IMR-90 (cell line): ENCODE data around the gene PIK3R5. TPM values are rescaled to one million over a fixed set of nuclear protein-coding genes. Genes with fewer than 3 reads are reported as not detected.

Source experiments
- ATAC-seq: fragments of 200-7000 bp; cut with Tn5 transposase; 2 replicates; pipeline ENCODE4 v1.9.1; 2020; ENCODE audit warnings: low read depth, mild to moderate bottlenecking, moderate library complexity
- BruUV-seq: library from RNA; stranded (reverse); fragments of 400-500 nt; replicated peaks from 2 replicates; lab custom pipeline; 2021; lab: Mats Ljungman, UMichigan
- CTCF ChIA-PET: fragments of 300-600 bp; formaldehyde crosslinking; extraction: SDS; loops from one replicate; lab custom pipeline; 2021; ENCODE audit warnings: antibody characterized with exemption; lab: Yijun Ruan, JAX
- POLR2A ChIA-PET: fragments of 300-600 bp; sonication (Branson Sonifier 250); formaldehyde crosslinking; loops from one replicate; lab custom pipeline; 2022; ENCODE audit warnings: antibody characterized with exemption; ENCODE audit not compliant: unreplicated experiment; lab: Charles Lee
- DNase-seq: peaks from one replicate; pipeline ENCODE4 v3.0.0; 2013
- H2AFZ ChIP-seq: replicated peaks from 2 replicates; pipeline ENCODE3; 2013; ENCODE audit warnings: low read length, mild to moderate bottlenecking; ENCODE audit not compliant: poor library complexity
- H2AK5ac ChIP-seq: 2 replicates; pipeline ENCODE4 v1.6.1; 2013; ENCODE audit warnings: low read depth, low read length, inconsistent platforms
- H2AK9ac ChIP-seq: replicated peaks from 2 replicates; pipeline ENCODE3; 2013; ENCODE audit warnings: mild to moderate bottlenecking, low read depth, low read length, moderate library complexity; ENCODE audit not compliant: poor library complexity
- H2BK120ac ChIP-seq: 2 replicates; pipeline ENCODE4 v1.6.1; 2013; ENCODE audit warnings: low read depth, low read length, inconsistent platforms
- H2BK15ac ChIP-seq: 3 replicates; pipeline ENCODE4 v1.6.1; 2013; ENCODE audit warnings: low read depth, low read length, inconsistent platforms
- H2BK20ac ChIP-seq: 2 replicates; pipeline ENCODE4 v1.6.1; 2013; ENCODE audit warnings: low read depth, mild to moderate bottlenecking, inconsistent platforms, low read length, moderate library complexity
- H2BK5ac ChIP-seq: 2 replicates; pipeline ENCODE4 v1.6.1; 2013; ENCODE audit warnings: mild to moderate bottlenecking, low read depth, low read length, inconsistent platforms; ENCODE audit not compliant: poor library complexity, severe bottlenecking
- H3K14ac ChIP-seq: replicated peaks from 2 replicates; pipeline ENCODE4 v1.6.1; 2013; ENCODE audit warnings: low read depth, low read length, inconsistent platforms
- H3K18ac ChIP-seq: 2 replicates; pipeline ENCODE4 v1.6.1; 2013; ENCODE audit warnings: low read depth, low read length, control low read depth
- H3K23ac ChIP-seq: 2 replicates; pipeline ENCODE4 v1.6.1; 2013; ENCODE audit warnings: low read depth, low read length, inconsistent platforms
- H3K27ac ChIP-seq: 2 replicates; pipeline ENCODE4 v1.5.1; 2013; ENCODE audit warnings: mild to moderate bottlenecking, control low read depth, low read length; ENCODE audit not compliant: insufficient read depth
- H3K27me3 ChIP-seq: 2 replicates; pipeline ENCODE4 v1.6.1; 2013; ENCODE audit warnings: low read length; ENCODE audit not compliant: control insufficient read depth, insufficient read depth
- H3K36me3 ChIP-seq: 2 replicates; pipeline ENCODE4 v1.6.1; 2013; ENCODE audit warnings: low read length, mixed read lengths; ENCODE audit not compliant: control insufficient read depth, insufficient read depth
- H3K4ac ChIP-seq: 2 replicates; pipeline ENCODE4 v1.6.1; 2013; ENCODE audit warnings: low read depth, low read length, inconsistent platforms
- H3K4me1 ChIP-seq: 2 replicates; pipeline ENCODE4 v1.6.1; 2013; ENCODE audit warnings: low read length, mixed read lengths; ENCODE audit not compliant: control insufficient read depth, insufficient read depth
- H3K4me2 ChIP-seq: 2 replicates; pipeline ENCODE4 v1.6.1; 2013; ENCODE audit warnings: low read depth, mild to moderate bottlenecking, control low read depth, low read length, moderate library complexity
- H3K4me3 ChIP-seq: 2 replicates; pipeline ENCODE4 v1.5.1; 2013; ENCODE audit warnings: low read depth, mild to moderate bottlenecking, control low read depth, low read length, moderate library complexity; ENCODE audit not compliant: insufficient read depth
- H3K56ac ChIP-seq: 2 replicates; pipeline ENCODE4 v1.6.1; 2013; ENCODE audit warnings: low read length, inconsistent platforms; ENCODE audit not compliant: insufficient read depth; ENCODE audit errors: extremely low read depth
- H3K79me1 ChIP-seq, 2 experiments: 2 replicates each; pipeline ENCODE4 v1.6.1; 2013; ENCODE audit warnings: low read length in 2 of 2, inconsistent platforms in 1 of 2, low read depth in 1 of 2
- H3K9ac ChIP-seq: 2 replicates; pipeline ENCODE4 v1.6.1; 2013; ENCODE audit warnings: low read depth, low read length, control low read depth
- H3K9me1 ChIP-seq: 2 replicates; pipeline ENCODE4 v1.6.1; 2013; ENCODE audit warnings: low read length, inconsistent platforms; ENCODE audit not compliant: insufficient read depth
- H3K9me3 ChIP-seq: 2 replicates; pipeline ENCODE4 v1.6.1; 2013; ENCODE audit warnings: low read length; ENCODE audit not compliant: control insufficient read depth, insufficient read depth
- H4K20me1 ChIP-seq: 2 replicates; pipeline ENCODE4 v1.6.1; 2013; ENCODE audit warnings: low read length, inconsistent platforms; ENCODE audit not compliant: insufficient read depth
- H4K5ac ChIP-seq: 2 replicates; pipeline ENCODE4 v1.6.1; 2013; ENCODE audit warnings: mild to moderate bottlenecking, low read depth, low read length, control low read depth
- H4K8ac ChIP-seq, 2 experiments: 2 replicates each; pipeline ENCODE4 v1.6.1; 2013; ENCODE audit warnings: low read depth in 2 of 2, low read length in 2 of 2, control low read depth in 1 of 2, inconsistent platforms in 1 of 2
- H4K91ac ChIP-seq: 2 replicates; pipeline ENCODE4 v1.6.1; 2013; ENCODE audit warnings: low read depth, low read length, inconsistent platforms; ENCODE audit not compliant: insufficient read depth
- MAFK ChIP-seq: IDR thresholded peaks from 2 replicates; pipeline ENCODE4 v1.6.1; 2012; ENCODE audit warnings: low read depth, low read length, improper control_type of control experiment
- WGBS, 2 experiments: methylation state at CpG; one replicate each; pipeline versions ENCODE4 v1.1.5 to v1.1.7; 2013; ENCODE audit warnings: missing lambda C conversion rate in 2 of 2; ENCODE audit not compliant: insufficient read length in 1 of 2; ENCODE audit errors: extremely low coverage in 2 of 2; 5-methylcytosine and 5-hydroxymethylcytosine counted together
- dilution Hi-C: fragments of 300-500 bp; cut with HindIII; formaldehyde crosslinking; loops from one replicate; pipeline ENCODE4 v1.14.3; 2018; ENCODE audit warnings: low sequenced_read_pairs; ENCODE audit not compliant: unreplicated experiment
- in situ Hi-C: fragments of 300-500 bp; cut with MboI; formaldehyde crosslinking; loops from 3 replicates; pipeline ENCODE4 v1.14.3; 2019; ENCODE audit warnings: low sequenced_read_pairs, inconsistent platforms, mixed read lengths
- intact Hi-C: fragments of 100-400 bp; cut with micrococcal nuclease; formaldehyde crosslinking; loops from 2 replicates; pipeline ENCODE4 v1.10.0; 2022
- polyA plus RNA-seq, 3 experiments: library from polyadenylated mRNA; depleted of rRNA; stranded (reverse); fragments of >200 nt; gene quantifications; 2 replicates each; pipeline ENCODE4 v1.2.3, GENCODE V29; 2012; ENCODE audit warnings: low replicate concordance in 1 of 3
- total RNA-seq: library from RNA; depleted of rRNA; stranded (reverse); fragments of >200 nt; gene quantifications from 2 replicates; pipeline ENCODE4 v1.2.3, GENCODE V29; 2012

PIK3R5 gene
- total and polyA plus RNA-seq, 2 of the 4 experiments (the other 2 are of a cell fraction) = not detected

DNA sequence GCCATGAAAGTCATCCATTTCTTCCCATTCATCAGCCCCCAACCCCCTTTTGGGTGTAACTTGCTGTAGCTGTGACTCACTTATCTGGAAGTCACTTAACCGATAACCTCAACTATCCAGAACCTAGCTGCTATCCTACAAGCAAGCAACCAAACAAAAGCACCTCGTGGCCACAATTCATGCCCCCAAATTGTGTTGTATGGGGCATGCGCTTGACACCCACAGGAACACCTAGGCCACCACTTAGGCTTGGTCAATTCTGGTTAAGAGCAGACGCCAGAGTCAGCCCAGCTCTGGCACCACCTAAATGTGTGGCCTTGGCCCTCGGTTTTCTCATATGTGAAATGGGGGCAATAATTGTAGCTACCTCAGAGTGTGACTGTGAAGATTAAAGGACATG is 3.7 kb downstream of the PIK3R5 start:
- Histone ChIP-seq H2AK9ac (no peak overlapping the region), H2BK120ac (no peak overlapping the region), H3K18ac (no peak overlapping the region), H3K79me1 (no peaks in the 10 kb centered on the region), H2BK20ac (no peak overlapping the region), H2BK5ac (no peak overlapping the region), H2BK15ac (no peak overlapping the region), H3K9me1 (no peaks in the 10 kb centered on the region), H3K9ac (no peak overlapping the region), H3K4me2 (no peak overlapping the region), H4K8ac (no peak overlapping the region), H3K56ac (no peak overlapping the region), H2AK5ac (no peak overlapping the region), H3K36me3 (no peaks in the 10 kb centered on the region), H3K4me3 (no peak overlapping the region), H2AFZ (no peak overlapping the region), H4K91ac (no peak overlapping the region), H3K4me1 (no peaks in the 10 kb centered on the region), H3K4ac (no peak overlapping the region), H4K5ac (no peak overlapping the region), H3K27me3 (no peaks in the 10 kb centered on the region), H3K23ac (no peak overlapping the region), H3K14ac (no peak overlapping the region), H3K9me3 (peaks cover 15% of the 10 kb centered on the region), H3K27ac (no peak overlapping the region), H4K20me1 (no peaks in the 10 kb centered on the region)
- intact Hi-C loops = no loop called here
- CTCF ChIA-PET = no interaction called here
- dilution Hi-C loops = no loop called here
- WGBS, 2 experiments = no CpG with 5 or more reads among the region's 5 CpGs
- POLR2A ChIA-PET = no interaction called here
- in situ Hi-C loops = no loop called here
- ATAC-seq = no peak
- BruUV-seq = no TSS peak
- no peak for TF ChIP-seq MAFK
- no peak for DNase-seq
